ENCODE data around the gene GTF2IRD1.

GRCh38 chr7:74498354-74498753, 44.6 kb downstream of the GTF2IRD1 start:
- TF ChIP-seq CTCF (IDR thresholded peaks at IDR 0.05 in 8 of 11, conservative IDR thresholded peaks at IDR 0.05 in 3 of 11) (no peak), POLR2A (IDR thresholded peaks at IDR 0.05) (no peak)

Data from spleen (tissue), 7 donors.